Calu3 (cell line): ENCODE results near the gene B4GALNT2. TPM values are rescaled to one million over a fixed set of nuclear protein-coding genes. Genes with fewer than 3 reads are reported as not detected.

Experiments used
- BruUV-seq: library from RNA; stranded (reverse); fragments of 400-500 nt; replicated peaks from 2 replicates; lab custom pipeline; 2021; lab: Mats Ljungman, UMichigan
- CTCF ChIA-PET: fragments of 300-600 bp; sonication (Branson Sonifier 250); formaldehyde crosslinking; loops from one replicate; lab custom pipeline; 2022; ENCODE audit warnings: antibody characterized with exemption; lab: Charles Lee
- DNase-seq: peaks from one replicate; pipeline ENCODE4 v3.0.0; 2022
- H3K27ac Mint-ChIP-seq: one replicate; pipeline ENCODE4 v1.8.0; 2022; ENCODE audit warnings: mixed read lengths; ENCODE audit not compliant: unreplicated experiment
- H3K27me3 Mint-ChIP-seq: one replicate; pipeline ENCODE4 v1.8.0; 2022; ENCODE audit warnings: mixed read lengths; ENCODE audit not compliant: unreplicated experiment
- H3K36me3 Mint-ChIP-seq: one replicate; pipeline ENCODE4 v1.8.0; 2022; ENCODE audit warnings: mild to moderate bottlenecking, moderate library complexity, mixed read lengths; ENCODE audit not compliant: insufficient read depth, unreplicated experiment
- H3K4me1 Mint-ChIP-seq: one replicate; pipeline ENCODE4 v1.8.0; 2022; ENCODE audit warnings: mild to moderate bottlenecking, low read depth, mixed read lengths; ENCODE audit not compliant: unreplicated experiment
- H3K4me3 Mint-ChIP-seq: one replicate; pipeline ENCODE4 v1.8.0; 2022; ENCODE audit warnings: mild to moderate bottlenecking, low read depth, moderate library complexity, mixed read lengths; ENCODE audit not compliant: unreplicated experiment
- H3K9me3 Mint-ChIP-seq: one replicate; pipeline ENCODE4 v1.8.0; 2022; ENCODE audit warnings: low read depth, mixed read lengths; ENCODE audit not compliant: unreplicated experiment
- intact Hi-C: fragments of 100-400 bp; cut with micrococcal nuclease; formaldehyde crosslinking; loops from one replicate; pipeline ENCODE4 v1.10.0; 2022; ENCODE audit not compliant: unreplicated experiment
- total RNA-seq: library from RNA; stranded (reverse); gene quantifications from 2 replicates; pipeline ENCODE4 v1.2.3, GENCODE V29; 2022
- TF ChIP-seq, protein P1 (sequence below): fragments of 200-600 bp; IDR thresholded peaks from one replicate; pipeline ENCODE4 v1.8.0; 2022; ENCODE audit warnings: antibody characterized with exemption; ENCODE audit not compliant: unreplicated experiment

The B4GALNT2 gene
- total RNA-seq, 1 experiment from 2014 or later, result 1.3 TPM

DNA sequence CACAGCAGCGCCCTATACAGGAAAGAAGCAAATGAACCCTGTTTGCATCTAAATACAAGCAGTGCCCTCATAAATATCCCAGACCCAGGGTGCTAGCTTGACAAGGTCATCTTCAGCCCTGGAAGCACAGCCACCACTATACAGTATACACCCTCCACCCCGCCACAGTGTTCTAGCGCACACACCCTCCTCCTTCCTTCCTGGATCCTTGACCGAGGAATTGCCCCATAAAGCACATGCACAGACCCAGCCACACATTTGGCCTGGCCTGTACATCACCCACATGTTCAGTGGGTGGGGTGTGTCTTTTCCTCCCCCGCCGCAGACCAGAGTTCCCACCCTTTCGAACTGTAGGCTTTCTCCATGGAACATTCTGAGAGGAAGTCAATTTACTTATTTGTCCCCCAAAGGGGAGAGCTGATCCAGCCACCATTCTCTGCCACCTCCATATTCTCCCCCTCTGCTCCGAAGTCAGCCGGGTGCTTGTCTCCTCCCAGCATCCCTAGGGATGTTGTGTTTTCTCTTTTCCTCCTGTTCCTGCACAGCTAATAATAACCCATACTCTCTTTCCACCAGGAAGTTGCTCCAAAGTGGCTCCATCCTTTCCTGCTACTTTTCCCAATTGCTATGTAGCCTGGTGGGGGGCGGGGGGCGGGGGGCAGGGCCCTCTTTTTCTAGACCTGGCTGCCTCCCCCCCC lies 84.5 kb downstream of the B4GALNT2 start:
- intact Hi-C loops, result no loop called here
- Mint-ChIP-seq H3K9me3 (no peaks in the 10 kb centered on the region), H3K36me3 (no peaks in the 10 kb centered on the region), H3K27me3 (peaks cover 55% of the 10 kb centered on the region), H3K4me3 (no peak overlapping the region), H3K4me1 (peaks cover 9% of the 10 kb centered on the region), H3K27ac (no peak overlapping the region)
- no TSS peak for BruUV-seq
- TF ChIP-seq, protein P1, sequence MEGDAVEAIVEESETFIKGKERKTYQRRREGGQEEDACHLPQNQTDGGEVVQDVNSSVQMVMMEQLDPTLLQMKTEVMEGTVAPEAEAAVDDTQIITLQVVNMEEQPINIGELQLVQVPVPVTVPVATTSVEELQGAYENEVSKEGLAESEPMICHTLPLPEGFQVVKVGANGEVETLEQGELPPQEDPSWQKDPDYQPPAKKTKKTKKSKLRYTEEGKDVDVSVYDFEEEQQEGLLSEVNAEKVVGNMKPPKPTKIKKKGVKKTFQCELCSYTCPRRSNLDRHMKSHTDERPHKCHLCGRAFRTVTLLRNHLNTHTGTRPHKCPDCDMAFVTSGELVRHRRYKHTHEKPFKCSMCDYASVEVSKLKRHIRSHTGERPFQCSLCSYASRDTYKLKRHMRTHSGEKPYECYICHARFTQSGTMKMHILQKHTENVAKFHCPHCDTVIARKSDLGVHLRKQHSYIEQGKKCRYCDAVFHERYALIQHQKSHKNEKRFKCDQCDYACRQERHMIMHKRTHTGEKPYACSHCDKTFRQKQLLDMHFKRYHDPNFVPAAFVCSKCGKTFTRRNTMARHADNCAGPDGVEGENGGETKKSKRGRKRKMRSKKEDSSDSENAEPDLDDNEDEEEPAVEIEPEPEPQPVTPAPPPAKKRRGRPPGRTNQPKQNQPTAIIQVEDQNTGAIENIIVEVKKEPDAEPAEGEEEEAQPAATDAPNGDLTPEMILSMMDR, result no peak
- CTCF ChIA-PET, result interaction anchor here (0.6 kb wide), 1 partner anchor 9 kb away, joined by 3 read pairs; no protein-coding TSS in a partner anchor
- DNase-seq, result no peak

DNA sequence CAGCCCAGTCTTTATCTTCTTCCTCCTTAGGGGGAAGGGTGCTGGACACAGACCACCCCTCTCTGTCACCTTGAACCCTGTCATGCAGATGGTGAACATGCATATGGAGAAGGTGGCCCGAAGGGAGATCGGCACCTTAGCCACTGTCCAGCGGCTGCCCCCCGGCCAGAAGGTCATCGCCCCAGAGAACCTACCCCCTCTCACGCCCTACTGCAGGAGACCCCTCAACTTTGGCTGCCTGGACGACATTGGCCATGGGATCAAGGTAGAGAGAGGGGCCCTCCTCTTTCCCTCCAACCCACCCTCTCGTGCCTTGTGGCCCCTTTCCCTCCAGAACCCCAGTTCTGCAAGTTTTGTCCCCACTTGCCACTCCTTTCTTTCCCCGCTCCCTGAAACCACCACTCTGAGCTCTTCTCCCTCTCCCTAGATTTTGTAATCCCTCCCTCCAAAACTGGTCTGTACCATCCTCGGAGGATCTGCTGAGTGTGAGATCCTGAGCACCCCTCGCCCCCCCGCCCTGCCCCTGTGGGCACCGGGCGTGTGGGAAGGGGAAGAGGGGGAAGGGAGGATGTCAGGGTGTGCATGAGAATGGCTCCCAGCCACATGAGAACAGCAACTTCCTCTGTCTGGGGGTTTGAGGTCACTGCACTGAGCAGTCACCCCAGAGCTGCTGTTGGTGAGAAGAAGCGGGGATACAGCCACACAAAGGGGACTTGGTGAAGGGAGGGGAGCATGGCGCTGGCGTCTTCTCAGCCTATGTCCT lies 85.3 kb downstream of the B4GALNT2 start:
- Mint-ChIP-seq H3K36me3 (peaks cover under 1% of the 10 kb centered on the region), H3K4me3 (no peak overlapping the region), H3K27me3 (peaks cover 55% of the 10 kb centered on the region), H3K9me3 (no peaks in the 10 kb centered on the region), H3K27ac (no peak overlapping the region), H3K4me1 (peaks cover 10% of the 10 kb centered on the region)
- intact Hi-C loops, result no loop called here
- no peak for DNase-seq
- CTCF ChIA-PET, result interaction anchor here (0.6 kb wide), 1 partner anchor 8 kb away, joined by 3 read pairs; no protein-coding TSS in a partner anchor
- no TSS peak for BruUV-seq
- TF ChIP-seq, protein P1, result no peak

DNA sequence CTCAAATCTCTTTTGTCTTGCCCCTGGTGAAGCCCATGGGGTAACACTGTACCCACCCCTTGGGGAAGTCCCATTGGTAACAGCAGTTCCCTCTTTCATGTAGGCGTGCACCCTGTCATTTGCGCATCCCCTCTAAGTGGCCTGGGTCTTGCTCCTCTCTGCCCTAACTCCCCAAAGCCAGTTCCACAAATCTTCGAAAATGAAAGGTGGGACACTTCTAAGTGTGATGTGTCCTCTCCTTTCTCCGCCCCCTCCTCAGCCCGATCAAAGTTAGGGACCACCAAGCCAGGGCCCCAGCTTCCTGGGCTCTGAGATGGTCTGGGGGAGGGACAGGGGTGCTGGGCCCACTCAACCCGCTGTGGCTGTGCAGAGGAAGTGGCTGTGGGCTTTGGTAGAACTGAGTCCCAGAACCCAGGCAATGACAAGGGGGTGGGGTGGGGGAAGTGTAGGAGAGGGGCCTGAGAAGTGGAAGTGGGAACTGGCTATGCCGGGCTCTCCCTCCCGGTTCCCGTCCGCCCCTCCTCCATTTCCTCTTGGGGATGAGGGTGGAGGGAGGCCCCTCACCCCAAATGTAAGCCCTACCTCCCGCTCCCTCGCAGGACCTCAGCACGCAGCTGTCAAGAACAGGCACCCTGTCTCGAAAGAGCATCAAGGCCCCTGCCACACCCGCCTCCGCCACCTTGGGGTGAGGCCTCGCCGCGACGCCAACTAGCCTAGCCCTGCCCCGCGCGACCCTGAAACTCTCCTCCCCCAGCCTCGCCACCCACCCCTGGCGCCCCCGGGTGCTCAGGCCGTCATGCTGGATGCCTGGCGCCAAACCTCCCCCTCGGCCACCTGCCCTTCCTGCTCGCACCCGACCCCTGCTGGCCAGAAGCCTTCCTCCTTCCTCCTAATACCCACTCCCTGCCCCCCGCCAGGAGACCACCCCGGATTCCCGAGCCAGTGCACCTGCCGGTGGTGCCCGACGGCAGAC lies 86.7 kb downstream of the B4GALNT2 start:
- Mint-ChIP-seq H3K9me3 (no peaks in the 10 kb centered on the region), H3K27me3 (peaks cover 67% of the 10 kb centered on the region), H3K36me3 (peaks cover 8% of the 10 kb centered on the region), H3K4me1 (peaks cover 21% of the 10 kb centered on the region), H3K27ac (no peak overlapping the region), H3K4me3 (no peak overlapping the region)
- TF ChIP-seq, protein P1, result peak; percentile 40
- peak; percentile 56 for DNase-seq
- CTCF ChIA-PET, result interaction anchor here (0.5 to 0.6 kb wide), 2 partner anchors 26 to 721 kb away, joined by 3 to 4 read pairs; no protein-coding TSS in a partner anchor
- no TSS peak for BruUV-seq
- intact Hi-C loops, result no loop called here

GRCh38 chr17:49219987-49220386 lies 87.4 kb downstream of the B4GALNT2 start:
- CTCF ChIA-PET, result interaction anchor here (0.6 kb wide), 1 partner anchor 27 kb away, joined by 4 read pairs; no protein-coding TSS in a partner anchor
- Mint-ChIP-seq H3K4me3 (no peak overlapping the region), H3K27ac (no peak overlapping the region), H3K27me3 (peaks cover 75% of the 10 kb centered on the region), H3K9me3 (no peaks in the 10 kb centered on the region), H3K4me1 (peaks cover 14% of the 10 kb centered on the region), H3K36me3 (peaks cover 8% of the 10 kb centered on the region)
- BruUV-seq, result no TSS peak
- no peak for DNase-seq
- intact Hi-C loops, result loop anchor here (10.0 kb wide), 1 partner anchor 185 kb away; no protein-coding TSS in a partner anchor
- TF ChIP-seq, protein P1, result no peak
